K562 (cell line): ENCODE measurements around the gene CEP170. TPM values are rescaled to one million over a fixed set of nuclear protein-coding genes. Genes with fewer than 3 reads are reported as not detected.
"Not testable (repeated sequence)": the region's sequence is repeated elsewhere in the genome, so short reads cannot be mapped to it uniquely, and the experiment has no call there.

Experiments used
- ATAC-seq: fragments of 200-7000 bp; cut with Tn5 transposase; 3 replicates; pipeline ENCODE4 v1.9.1; 2020; ENCODE audit warnings: moderate library complexity
- BruUV-seq: library from RNA; stranded (reverse); fragments of 400-500 nt; replicated peaks from 2 replicates; lab custom pipeline; 2021; lab: Mats Ljungman, UMichigan
- CTCF ChIA-PET: fragments of 300-600 bp; formaldehyde crosslinking; extraction: SDS; loops from one replicate; lab custom pipeline; 2021; ENCODE audit warnings: low intra/inter-chr PET ratio; lab: Yijun Ruan, JAX
- POLR2A ChIA-PET: fragments of 300-600, 350-650 bp; sonication (Branson Sonifier 250); formaldehyde crosslinking; extraction: SDS; loops from one replicate; lab custom pipeline; 2021; ENCODE audit warnings: antibody characterized with exemption, inconsistent platforms; lab: Yijun Ruan, JAX
- DNase-seq, 4 experiments: peaks; one replicate each; pipeline versions ENCODE4 v3.0.0 to v3.0.0-alpha.2; 2011 to 2018; ENCODE audit warnings: low spot score in 3 of 4, mixed read lengths in 3 of 4; ENCODE audit errors: extremely low read depth in 1 of 4
- FAIRE-seq: peaks from 2 replicates; lab custom pipeline; 2011; peaks lifted over from hg19 to GRCh38; lab: Jason Lieb, UNC
- H2AFZ ChIP-seq: 2 replicates; pipeline ENCODE4 v1.6.0; 2011; ENCODE audit warnings: low read depth, low read length, control low read depth, inconsistent platforms
- H3K27ac ChIP-seq: fragments of 200-600 bp; 3 replicates; pipeline ENCODE4 v1.8.0; 2011; ENCODE audit warnings: low read depth, mild to moderate bottlenecking, control low read depth, inconsistent platforms, low read length, moderate library complexity, mixed read lengths; ENCODE audit errors: extremely low read depth
- H3K27me3 ChIP-seq, 2 experiments: fragments of 300-600 bp in 1 of 2; 2 replicates in 1 of 2; 3 replicates in 1 of 2; pipeline versions ENCODE4 v1.6.0 to v1.8.0; 2011; ENCODE audit warnings: inconsistent platforms in 2 of 2, low read length in 2 of 2, mild to moderate bottlenecking in 1 of 2, mixed read lengths in 1 of 2, moderate library complexity in 1 of 2; ENCODE audit not compliant: control insufficient read depth in 2 of 2, insufficient read depth in 2 of 2
- H3K36me3 ChIP-seq: fragments of 300-600 bp; 3 replicates; pipeline ENCODE4 v1.8.0; 2011; ENCODE audit warnings: mild to moderate bottlenecking, low read length, inconsistent platforms; ENCODE audit not compliant: control insufficient read depth, insufficient read depth
- H3K4me1 ChIP-seq, 2 experiments: fragments of 200-600 bp in 1 of 2; replicated peaks in 1 of 2; 2 replicates in 1 of 2; 3 replicates in 1 of 2; pipeline versions ENCODE4 v1.5.1 to v1.8.0; 2011; ENCODE audit warnings: inconsistent platforms in 2 of 2, low read length in 2 of 2, mild to moderate bottlenecking in 1 of 2, mixed read lengths in 1 of 2, moderate library complexity in 1 of 2; ENCODE audit not compliant: control insufficient read depth in 2 of 2, insufficient read depth in 2 of 2
- H3K4me2 ChIP-seq: 2 replicates; pipeline ENCODE4 v1.6.1; 2011; ENCODE audit warnings: low read length, control low read depth, inconsistent platforms, mixed read lengths; ENCODE audit not compliant: insufficient read depth
- H3K4me3 ChIP-seq: fragments of 200-600 bp; sonication (generic), shearing (Covaris generic); 2 replicates; pipeline ENCODE4 v1.5.1; 2016; ENCODE audit warnings: control low read depth, inconsistent platforms
- H3K79me2 ChIP-seq: fragments of 200-600 bp; 3 replicates; pipeline ENCODE4 v1.8.0; 2011; ENCODE audit warnings: low read length, inconsistent platforms; ENCODE audit not compliant: control insufficient read depth, insufficient read depth
- H3K9ac ChIP-seq, 2 experiments: 2 replicates each; pipeline versions ENCODE4 v1.6.0 to v1.6.1; 2011; ENCODE audit warnings: low read depth in 2 of 2, low read length in 2 of 2, control low read depth in 1 of 2, inconsistent platforms in 1 of 2, mild to moderate bottlenecking in 1 of 2, mixed read lengths in 1 of 2; ENCODE audit not compliant: insufficient read depth in 1 of 2
- H3K9me1 ChIP-seq: one replicate; pipeline ENCODE4 v1.6.0; 2011; ENCODE audit warnings: inconsistent platforms, mild to moderate bottlenecking, low read length, moderate library complexity; ENCODE audit not compliant: control insufficient read depth, insufficient read depth
- H3K9me3 ChIP-seq: replicated peaks from 2 replicates; pipeline ENCODE4 v1.5.1; 2011; ENCODE audit warnings: low read depth, low read length, inconsistent platforms; ENCODE audit not compliant: control insufficient read depth, insufficient read depth
- H4K20me1 ChIP-seq: replicated peaks from 2 replicates; pipeline ENCODE4 v1.6.1; 2011; ENCODE audit warnings: low read length, inconsistent platforms, mixed read lengths; ENCODE audit not compliant: control insufficient read depth, insufficient read depth
- EGR1 ChIP-seq: fragments of 450-650 bp; conservative IDR thresholded peaks from 2 replicates; pipeline ENCODE4 v1.6.1; 2017; ENCODE audit warnings: mild to moderate bottlenecking
- EP400 ChIP-seq: fragments of 450-650 bp; IDR thresholded peaks from 2 replicates; pipeline ENCODE4 v1.6.1; 2017; ENCODE audit warnings: antibody characterized with exemption, mild to moderate bottlenecking, moderate library complexity
- FOSL1 ChIP-seq: fragments of 200-800 bp; sonication (Bioruptor generic); conservative IDR thresholded peaks from 2 replicates; pipeline ENCODE4 v1.6.1; 2016; ENCODE audit warnings: missing genetic modification characterization, missing compliant biosample characterization
- MTA1 ChIP-seq: fragments of 450-650 bp; IDR thresholded peaks from 2 replicates; pipeline ENCODE4 v1.6.1; 2017; ENCODE audit warnings: borderline replicate concordance
- TCF7 ChIP-seq: sonication (generic); IDR thresholded peaks from 2 replicates; pipeline ENCODE4 v1.6.1; 2016; ENCODE audit warnings: antibody characterized with exemption, borderline replicate concordance
- TOE1 ChIP-seq, 2 experiments: fragments of 450-650 bp in 1 of 2; sonication (generic) in 1 of 2; formaldehyde crosslinking in 1 of 2; IDR thresholded peaks; 2 replicates each; pipeline versions ENCODE4 v1.7.1 to v1.8.0; 2016 to 2022; ENCODE audit warnings: borderline replicate concordance in 2 of 2, mild to moderate bottlenecking in 2 of 2, antibody characterized with exemption in 1 of 2, inconsistent platforms in 1 of 2, low read depth in 1 of 2, missing genetic modification reagents in 1 of 2, moderate library complexity in 1 of 2
- ZC3H11A ChIP-seq: IDR thresholded peaks from 2 replicates; pipeline ENCODE4 v1.6.1; 2012; ENCODE audit warnings: low read depth, low read length, improper control_type of control experiment
- WGBS: fragments of 100-300 bp; shearing (Covaris generic); methylation state at CpG from one replicate; pipeline ENCODE4 v1.1.6; 2016; ENCODE audit warnings: low coverage, mixed read lengths; ENCODE audit not compliant: insufficient coverage; ENCODE audit errors: missing lambda C conversion rate; 5-methylcytosine and 5-hydroxymethylcytosine counted together
- in situ Hi-C: fragments of 300-500 bp; cut with MboI; formaldehyde crosslinking; loops from 4 replicates; pipeline ENCODE4 v1.15.0; 2018; ENCODE audit warnings: inconsistent platforms, mixed read lengths
- intact Hi-C: fragments of 100-400 bp; cut with micrococcal nuclease; formaldehyde crosslinking; loops from 2 replicates; pipeline ENCODE4 v1.14.2; 2022
- polyA plus RNA-seq, 8 experiments: library from polyadenylated mRNA; depleted of rRNA in 4 of 8; stranded (reverse) in 5 of 8; unstranded in 3 of 8; fragments of >200 nt; fragmentation: Nextera tagmentation in 2 of 8; fragmentation: Illumina TruSeq in 1 of 8; extraction: Ambion mirVana in 2 of 8; extraction: Trizol in 1 of 8; gene quantifications; 2 replicates each; pipeline versions ENCODE4 v1.2.1 to v1.2.3, GENCODE V29; 2011 to 2014; ENCODE audit warnings: inconsistent platforms in 1 of 8, missing spikeins in 1 of 8
- total RNA-seq, 7 experiments: library from RNA; depleted of rRNA in 6 of 7; stranded (reverse); fragments of >200 nt in 6 of 7; fragmentation: Illumina TruSeq in 2 of 7; extraction: Trizol in 2 of 7; gene quantifications; 2 replicates each; pipeline versions ENCODE4 v1.2.1 to v1.2.3, GENCODE V29; 2011 to 2021; ENCODE audit warnings: low replicate concordance in 1 of 7
- TF ChIP-seq, protein P1 (sequence below), 3 experiments: fragments of 200-800 bp in 1 of 3; fragments of 250-450 bp in 1 of 3; fragments of 450-650 bp in 1 of 3; sonication (Bioruptor Pico) in 1 of 3; sonication (Bioruptor generic) in 1 of 3; formaldehyde crosslinking in 1 of 3; IDR thresholded peaks; 2 replicates each; pipeline versions ENCODE4 v1.6.1 to v1.8.0; 2016 to 2022; ENCODE audit warnings: mild to moderate bottlenecking in 2 of 3, missing genetic modification characterization in 2 of 3, missing compliant biosample characterization in 1 of 3, moderate library complexity in 1 of 3
- TF ChIP-seq, protein P2 (sequence below): fragments of 450-650 bp; formaldehyde crosslinking; IDR thresholded peaks from 2 replicates; pipeline ENCODE4 v1.4.0; 2020; ENCODE audit warnings: mild to moderate bottlenecking, moderate library complexity

CEP170 gene
- total and polyA plus RNA-seq, 9 of the 15 experiments (the other 6 are each of a cell fraction or from before 2014, with no cell fraction given) = 22.6 to 110 (median 68.5) TPM

DNA sequence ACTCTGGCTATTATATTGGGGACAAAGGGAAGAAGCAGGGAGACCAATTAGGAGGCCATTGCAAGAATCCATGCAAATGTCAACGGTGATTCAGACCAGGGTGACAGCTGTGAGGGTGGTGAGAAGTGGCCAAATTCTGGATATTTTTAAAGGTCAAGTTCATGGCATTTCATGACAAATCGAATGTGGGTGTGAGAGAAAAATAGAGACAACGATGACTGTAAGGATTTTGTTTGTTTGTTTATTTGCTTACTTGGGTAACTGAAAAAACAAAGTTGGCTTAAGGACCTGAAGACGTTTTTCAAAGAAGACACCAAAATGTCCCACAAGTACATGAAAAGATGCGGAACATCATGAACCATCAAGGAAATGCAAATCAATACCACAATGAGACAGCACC is 150.6 kb downstream of the CEP170 start:
- in situ Hi-C loops, DNase-seq, H3K9me1 ChIP-seq, BruUV-seq, H3K9me3 ChIP-seq, H4K20me1 ChIP-seq, ATAC-seq, CTCF ChIA-PET, H3K27me3 ChIP-seq, H3K36me3 ChIP-seq, POLR2A ChIA-PET, H3K9ac ChIP-seq, intact Hi-C loops, H3K27ac ChIP-seq, H3K79me2 ChIP-seq, H2AFZ ChIP-seq, H3K4me2 ChIP-seq, H3K4me1 ChIP-seq, H3K4me3 ChIP-seq: not testable (repeated sequence)
- 31% methylated on average over 5 of the region's 5 CpGs for WGBS
- FAIRE-seq = peak; percentile 55

DNA sequence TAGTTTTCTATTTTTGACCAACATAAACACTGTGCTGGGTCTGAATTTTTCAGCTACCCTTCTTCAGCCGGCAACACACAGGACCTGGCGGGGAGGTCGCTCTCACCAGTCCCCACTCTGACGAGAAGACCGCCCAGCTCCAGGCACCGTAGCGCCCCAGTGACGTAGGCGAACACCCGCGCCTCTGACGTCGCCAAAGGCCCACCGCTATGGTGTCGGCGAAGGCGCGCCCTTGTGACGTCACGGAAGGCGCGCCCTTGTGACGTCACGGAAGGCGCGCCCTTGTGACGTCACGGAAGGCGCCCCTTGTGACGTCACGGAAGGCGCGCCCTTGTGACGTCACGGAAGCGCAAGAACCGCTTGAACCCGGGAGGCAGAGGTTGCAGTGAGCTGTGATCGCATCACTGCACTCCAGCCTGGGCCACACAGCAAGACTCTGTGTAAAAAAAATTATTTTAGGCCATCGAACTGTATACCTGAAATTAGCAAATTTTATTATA is 153.5 kb downstream of the CEP170 start:
- H4K20me1 ChIP-seq; in situ Hi-C loops; POLR2A ChIA-PET; H3K9me3 ChIP-seq; BruUV-seq; H3K9me1 ChIP-seq; H3K79me2 ChIP-seq; H3K27me3 ChIP-seq; H3K36me3 ChIP-seq; H3K4me1 ChIP-seq; intact Hi-C loops; TF ChIP-seq TOE1 (CRISPR knock-in tag; IDR thresholded peaks at IDR 0.05; ENCODE audit: borderline replicate concordance, low read depth): not testable (repeated sequence)
- peak; percentile 76 for FAIRE-seq
- DNase-seq = peak; percentile 85 to 97 (median 88)
- under 1% methylated on average over 37 of the region's 40 CpGs for WGBS
- peak; percentile 93 for ATAC-seq
- CTCF ChIA-PET = interaction anchor here (0.6 kb wide), 1 partner anchor 1171 kb away, joined by 3 read pairs; no protein-coding TSS in a partner anchor
- Histone ChIP-seq H3K9ac (peak overlapping the region; percentile 79 to 94), H3K4me3 (peak overlapping the region; percentile 55), H2AFZ (peak overlapping the region; percentile 78), H3K4me2 (peak overlapping the region; percentile 77), H3K27ac (peak overlapping the region; percentile 84)
- TF ChIP-seq TOE1 (IDR thresholded peaks at IDR 0.05; ENCODE audit: borderline replicate concordance) (peak; percentile 59; the same call in 1 of the 2 replicates), FOSL1 (tag) (peak; percentile 41; the same call in 1 of the 2 replicates), MTA1 (peak; percentile 100), TCF7 (peak; percentile 72), EGR1 (peak; percentile 63), EP400 (peak; percentile 88), ZC3H11A (peak; percentile 89)
- TF ChIP-seq, protein P1, sequence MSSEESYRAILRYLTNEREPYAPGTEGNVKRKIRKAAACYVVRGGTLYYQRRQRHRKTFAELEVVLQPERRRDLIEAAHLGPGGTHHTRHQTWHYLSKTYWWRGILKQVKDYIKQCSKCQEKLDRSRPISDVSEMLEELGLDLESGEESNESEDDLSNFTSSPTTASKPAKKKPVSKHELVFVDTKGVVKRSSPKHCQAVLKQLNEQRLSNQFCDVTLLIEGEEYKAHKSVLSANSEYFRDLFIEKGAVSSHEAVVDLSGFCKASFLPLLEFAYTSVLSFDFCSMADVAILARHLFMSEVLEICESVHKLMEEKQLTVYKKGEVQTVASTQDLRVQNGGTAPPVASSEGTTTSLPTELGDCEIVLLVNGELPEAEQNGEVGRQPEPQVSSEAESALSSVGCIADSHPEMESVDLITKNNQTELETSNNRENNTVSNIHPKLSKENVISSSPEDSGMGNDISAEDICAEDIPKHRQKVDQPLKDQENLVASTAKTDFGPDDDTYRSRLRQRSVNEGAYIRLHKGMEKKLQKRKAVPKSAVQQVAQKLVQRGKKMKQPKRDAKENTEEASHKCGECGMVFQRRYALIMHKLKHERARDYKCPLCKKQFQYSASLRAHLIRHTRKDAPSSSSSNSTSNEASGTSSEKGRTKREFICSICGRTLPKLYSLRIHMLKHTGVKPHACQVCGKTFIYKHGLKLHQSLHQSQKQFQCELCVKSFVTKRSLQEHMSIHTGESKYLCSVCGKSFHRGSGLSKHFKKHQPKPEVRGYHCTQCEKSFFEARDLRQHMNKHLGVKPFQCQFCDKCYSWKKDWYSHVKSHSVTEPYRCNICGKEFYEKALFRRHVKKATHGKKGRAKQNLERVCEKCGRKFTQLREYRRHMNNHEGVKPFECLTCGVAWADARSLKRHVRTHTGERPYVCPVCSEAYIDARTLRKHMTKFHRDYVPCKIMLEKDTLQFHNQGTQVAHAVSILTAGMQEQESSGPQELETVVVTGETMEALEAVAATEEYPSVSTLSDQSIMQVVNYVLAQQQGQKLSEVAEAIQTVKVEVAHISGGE (CRISPR knock-in tag; IDR thresholded peaks at IDR 0.05) = 0 out of 6 replicates have a peak, but pooled peaks of 1 of the 3 experiments have one; percentile 33
- TF ChIP-seq, protein P2, sequence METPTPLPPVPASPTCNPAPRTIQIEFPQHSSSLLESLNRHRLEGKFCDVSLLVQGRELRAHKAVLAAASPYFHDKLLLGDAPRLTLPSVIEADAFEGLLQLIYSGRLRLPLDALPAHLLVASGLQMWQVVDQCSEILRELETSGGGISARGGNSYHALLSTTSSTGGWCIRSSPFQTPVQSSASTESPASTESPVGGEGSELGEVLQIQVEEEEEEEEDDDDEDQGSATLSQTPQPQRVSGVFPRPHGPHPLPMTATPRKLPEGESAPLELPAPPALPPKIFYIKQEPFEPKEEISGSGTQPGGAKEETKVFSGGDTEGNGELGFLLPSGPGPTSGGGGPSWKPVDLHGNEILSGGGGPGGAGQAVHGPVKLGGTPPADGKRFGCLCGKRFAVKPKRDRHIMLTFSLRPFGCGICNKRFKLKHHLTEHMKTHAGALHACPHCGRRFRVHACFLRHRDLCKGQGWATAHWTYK (CRISPR knock-in tag) = peak; percentile 70; the same call in 1 of the 2 replicates
